Tibial artery (tissue), 4 donors: ENCODE data around the gene UNC13D.

Experiments used
- DNase-seq, 2 donors: peaks; one replicate each; pipeline ENCODE4 v3.0.0-alpha.2; 2019
- H3K27ac ChIP-seq, 2 donors: fragments of 200-600 bp; sonication (generic) in 1 of 2; 1 replicate in 1 of 2; 2 replicates in 1 of 2; pipeline ENCODE4 v1.5.1; 2018 to 2019; ENCODE audit warnings: mild to moderate bottlenecking in 1 of 2
- H3K27me3 ChIP-seq, 2 donors: fragments of 200-600 bp; sonication (generic) in 1 of 2; one replicate each; pipeline versions ENCODE4 v1.5.1 to v1.6.0; 2016 to 2019
- H3K36me3 ChIP-seq, 3 donors: fragments of 200-600 bp; sonication (generic) in 2 of 3; one replicate each; pipeline ENCODE4 v1.5.1; 2016 to 2019; ENCODE audit warnings: mild to moderate bottlenecking in 2 of 3
- H3K4me1 ChIP-seq, 4 donors: fragments of 200-600 bp; sonication (generic) in 2 of 4; 1 replicate in 3 of 4; 2 replicates in 1 of 4; pipeline ENCODE4 v1.5.1; 2016 to 2019
- H3K4me3 ChIP-seq, 2 donors: fragments of 200-600 bp; sonication (generic) in 1 of 2; 1 replicate in 1 of 2; 2 replicates in 1 of 2; pipeline ENCODE4 v1.5.1; 2018 to 2019; ENCODE audit warnings: mild to moderate bottlenecking in 2 of 2
- H3K9me3 ChIP-seq, 3 donors: fragments of 200-600 bp; sonication (generic) in 1 of 3; one replicate each; pipeline ENCODE4 v1.5.1; 2016 to 2019
- CTCF ChIP-seq, 2 experiments: fragments of 200-600 bp in 1 of 2; fragments of 450-650 bp in 1 of 2; IDR thresholded peaks; one replicate each; pipeline ENCODE4 v1.5.1; 2017 to 2019; ENCODE audit warnings: antibody characterized with exemption in 2 of 2, mild to moderate bottlenecking in 1 of 2, moderate library complexity in 1 of 2
- intact Hi-C: fragments of 100-400 bp; cut with DNase I; formaldehyde crosslinking; loops from one replicate; pipeline ENCODE4 v1.15.0; 2023; ENCODE audit warnings: low total_unique reads

The UNC13D gene

DNA sequence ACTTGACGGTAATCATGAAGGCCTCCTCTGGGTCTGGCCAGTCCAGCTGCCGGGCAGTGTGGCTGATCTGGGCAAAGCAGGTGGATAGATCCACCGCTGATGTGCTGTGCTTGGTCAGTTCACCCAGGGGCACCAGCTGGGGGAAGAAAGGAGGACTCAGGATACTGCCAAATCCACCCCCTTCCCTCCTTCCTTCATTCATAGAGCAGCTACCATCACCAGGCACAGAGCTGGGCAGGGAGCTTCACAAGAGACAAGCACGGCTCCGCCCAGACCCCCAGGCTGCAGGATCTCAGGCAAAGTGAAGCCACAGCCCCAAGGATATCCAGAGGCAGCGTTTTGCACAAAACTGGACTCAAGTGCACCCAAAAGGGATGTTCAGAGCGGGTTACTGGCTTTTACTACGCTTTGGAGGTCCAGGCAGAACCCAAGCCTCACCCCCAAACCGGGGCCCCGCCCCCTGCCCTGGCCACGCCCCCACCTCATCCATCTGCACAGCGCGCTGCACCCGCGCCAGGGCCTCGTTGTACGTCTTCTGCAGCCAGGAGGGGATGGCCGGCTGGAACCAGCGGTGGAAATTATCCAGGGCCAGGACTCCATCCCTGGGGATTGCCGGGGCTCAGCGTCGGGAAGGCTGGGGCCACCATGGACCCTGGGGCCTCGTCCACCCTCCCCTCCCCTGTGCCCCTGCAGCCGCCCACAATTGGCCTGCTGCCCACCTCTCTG is 9.1 kb downstream of the UNC13D start:
- Histone ChIP-seq H3K9me3 (no peaks in the 10 kb centered on the region), H3K4me3 (no peak overlapping the region), H3K4me1 (peaks cover 0 to 6% (median 3%) of the 10 kb centered on the region in 4 donors), H3K27me3 (no peaks in the 10 kb centered on the region), H3K36me3 (peaks cover 0 to 61% (median 23%) of the 10 kb centered on the region in 3 donors), H3K27ac (no peak overlapping the region)
- no peak for TF ChIP-seq CTCF (IDR thresholded peaks at IDR 0.05)
- intact Hi-C loops: no loop called here
- DNase-seq: no peak

DNA sequence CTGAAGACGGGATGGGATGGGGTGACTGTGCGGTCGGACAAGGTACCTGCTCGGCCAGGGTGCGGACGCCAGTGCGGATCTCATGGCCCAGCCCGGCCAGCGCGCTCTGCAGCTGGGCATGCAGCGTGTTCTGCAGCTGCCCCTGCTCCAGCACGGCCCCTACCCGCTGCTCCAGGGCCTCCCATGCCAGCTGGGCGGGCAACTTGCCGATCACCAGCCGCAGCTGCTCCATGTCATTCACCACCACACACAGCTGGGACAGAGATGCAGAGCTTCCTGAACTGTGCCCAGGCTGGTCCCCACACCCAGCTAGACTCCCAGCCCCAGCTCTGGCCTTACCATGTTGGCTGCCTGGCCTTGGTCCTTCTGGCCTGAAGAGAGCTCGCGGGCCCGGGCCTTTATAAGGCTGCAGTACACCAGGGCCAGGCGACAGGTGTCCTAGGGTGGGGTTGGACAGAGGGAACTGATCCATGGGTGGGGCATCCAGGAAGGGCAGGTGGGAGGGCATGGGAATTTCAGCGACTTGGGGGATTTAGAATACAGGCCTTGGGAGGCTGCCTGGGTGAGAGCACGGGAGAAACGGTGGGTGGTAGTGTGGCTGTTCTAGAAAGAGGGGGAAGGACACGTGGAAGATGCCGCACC is 9.8 kb downstream of the UNC13D start:
- H3K27ac ChIP-seq: no peak overlapping the region
- no peak overlapping the region for H3K4me3 ChIP-seq
- H3K4me1 ChIP-seq: peaks cover 0 to 6% (median 3%) of the 10 kb centered on the region in 4 donors
- peaks cover 0 to 55% (median 16%) of the 10 kb centered on the region in 3 donors for H3K36me3 ChIP-seq
- no peaks in the 10 kb centered on the region for H3K27me3 ChIP-seq
- H3K9me3 ChIP-seq: no peaks in the 10 kb centered on the region
- intact Hi-C loops: no loop called here
- TF ChIP-seq CTCF (IDR thresholded peaks at IDR 0.05): no peak
- no peak for DNase-seq

DNA sequence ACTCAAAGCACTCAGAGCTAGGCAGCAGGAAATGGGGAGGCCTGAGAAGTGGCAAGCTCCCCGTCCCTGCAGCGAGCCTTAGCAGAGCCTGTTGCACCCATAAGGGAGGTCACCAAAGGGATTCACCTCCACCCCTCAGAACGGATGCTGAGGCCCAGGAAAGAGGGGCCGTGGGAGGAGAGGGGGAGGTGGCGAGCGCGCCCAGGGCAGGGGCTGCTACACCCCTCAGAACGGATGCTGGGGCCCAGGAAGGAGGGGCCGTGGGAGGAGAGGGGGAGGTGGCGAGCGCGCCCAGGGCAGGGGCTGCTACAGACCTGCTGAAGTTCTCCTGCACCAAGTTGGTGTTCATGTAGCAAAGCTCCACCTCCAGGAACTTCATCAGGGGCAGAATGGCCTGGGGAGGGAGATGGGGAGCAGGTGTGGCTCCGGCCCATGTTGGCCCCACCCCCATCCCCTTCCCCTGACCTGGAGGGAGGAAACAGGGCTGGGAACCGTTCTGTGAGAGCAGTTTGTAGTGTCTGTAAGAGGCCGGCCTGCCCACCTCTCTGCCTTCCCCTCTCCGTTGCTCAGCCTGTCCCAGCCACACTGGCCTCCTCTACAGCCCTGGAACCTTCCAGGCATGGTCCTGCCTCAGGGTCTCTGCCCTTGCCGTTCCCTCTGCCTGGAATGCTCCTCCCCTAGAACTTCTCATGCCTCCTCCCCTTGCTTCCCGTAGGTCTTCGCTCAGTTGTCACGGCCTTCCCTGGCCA is 11.4 kb downstream of the UNC13D start:
- DNase-seq: no peak
- peaks cover 0 to 58% (median 16%) of the 10 kb centered on the region in 3 donors for H3K36me3 ChIP-seq
- no peak overlapping the region for H3K4me3 ChIP-seq
- peaks cover 0 to 16% (median 7%) of the 10 kb centered on the region in 4 donors for H3K4me1 ChIP-seq
- no peak for TF ChIP-seq CTCF (IDR thresholded peaks at IDR 0.05)
- intact Hi-C loops: no loop called here
- no peaks in the 10 kb centered on the region for H3K27me3 ChIP-seq
- no peaks in the 10 kb centered on the region for H3K9me3 ChIP-seq
- H3K27ac ChIP-seq: no peak overlapping the region

DNA sequence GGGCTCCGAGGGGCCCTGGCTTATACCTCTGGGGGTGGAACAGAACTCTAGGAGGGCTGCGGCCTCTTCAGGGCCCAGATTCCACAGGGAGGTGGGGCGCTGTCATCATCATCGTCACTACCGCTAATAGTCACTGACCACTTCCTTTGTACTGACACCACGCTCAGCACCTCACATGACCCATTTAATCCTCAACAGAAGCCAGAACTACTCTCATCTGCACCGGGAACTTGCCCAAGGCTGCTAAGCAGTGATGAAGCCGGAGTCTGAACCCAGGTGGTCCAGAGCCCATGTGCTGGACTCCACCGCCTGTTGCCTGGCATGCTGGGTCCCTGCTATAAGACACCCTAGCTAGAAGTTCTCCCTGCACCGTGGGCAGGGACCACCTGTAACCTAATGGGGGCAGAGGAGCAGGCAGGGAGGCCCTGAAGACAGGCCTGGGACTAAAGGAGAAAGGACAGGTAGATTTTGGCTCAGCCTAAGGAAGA is 12.0 kb downstream of the UNC13D start:
- Histone ChIP-seq H3K36me3 (peaks cover 0 to 58% (median 16%) of the 10 kb centered on the region in 3 donors), H3K4me1 (peaks cover 0 to 22% (median 14%) of the 10 kb centered on the region in 4 donors), H3K27ac (no peak overlapping the region), H3K9me3 (no peaks in the 10 kb centered on the region), H3K27me3 (no peaks in the 10 kb centered on the region), H3K4me3 (no peak overlapping the region)
- intact Hi-C loops: no loop called here
- DNase-seq: no peak
- no peak for TF ChIP-seq CTCF (IDR thresholded peaks at IDR 0.05)

GRCh38 chr17:75831032-75831571 is 13.1 kb downstream of the UNC13D start:
- Histone ChIP-seq H3K27ac (no peak overlapping the region), H3K9me3 (no peaks in the 10 kb centered on the region), H3K36me3 (peaks cover 0 to 50% (median 16%) of the 10 kb centered on the region in 3 donors), H3K4me1 (peaks cover 0 to 31% (median 19%) of the 10 kb centered on the region in 4 donors), H3K4me3 (no peak overlapping the region), H3K27me3 (no peaks in the 10 kb centered on the region)
- DNase-seq: no peak
- intact Hi-C loops: no loop called here
- TF ChIP-seq CTCF (IDR thresholded peaks at IDR 0.05): no peak
